Calu3 (cell line): ENCODE measurements around the gene RABGAP1L. TPM values are rescaled to one million over a fixed set of nuclear protein-coding genes. Genes with fewer than 3 reads are reported as not detected.

Experiments used
- BruUV-seq: library from RNA; stranded (reverse); fragments of 400-500 nt; replicated peaks from 2 replicates; lab custom pipeline; 2021; lab: Mats Ljungman, UMichigan
- CTCF ChIA-PET: fragments of 300-600 bp; sonication (Branson Sonifier 250); formaldehyde crosslinking; loops from one replicate; lab custom pipeline; 2022; ENCODE audit warnings: antibody characterized with exemption; lab: Charles Lee
- DNase-seq: peaks from one replicate; pipeline ENCODE4 v3.0.0; 2022
- H3K27ac Mint-ChIP-seq: one replicate; pipeline ENCODE4 v1.8.0; 2022; ENCODE audit warnings: mixed read lengths; ENCODE audit not compliant: unreplicated experiment
- H3K27me3 Mint-ChIP-seq: one replicate; pipeline ENCODE4 v1.8.0; 2022; ENCODE audit warnings: mixed read lengths; ENCODE audit not compliant: unreplicated experiment
- H3K36me3 Mint-ChIP-seq: one replicate; pipeline ENCODE4 v1.8.0; 2022; ENCODE audit warnings: mild to moderate bottlenecking, moderate library complexity, mixed read lengths; ENCODE audit not compliant: insufficient read depth, unreplicated experiment
- H3K4me1 Mint-ChIP-seq: one replicate; pipeline ENCODE4 v1.8.0; 2022; ENCODE audit warnings: mild to moderate bottlenecking, low read depth, mixed read lengths; ENCODE audit not compliant: unreplicated experiment
- H3K4me3 Mint-ChIP-seq: one replicate; pipeline ENCODE4 v1.8.0; 2022; ENCODE audit warnings: mild to moderate bottlenecking, low read depth, moderate library complexity, mixed read lengths; ENCODE audit not compliant: unreplicated experiment
- H3K9me3 Mint-ChIP-seq: one replicate; pipeline ENCODE4 v1.8.0; 2022; ENCODE audit warnings: low read depth, mixed read lengths; ENCODE audit not compliant: unreplicated experiment
- intact Hi-C: fragments of 100-400 bp; cut with micrococcal nuclease; formaldehyde crosslinking; loops from one replicate; pipeline ENCODE4 v1.10.0; 2022; ENCODE audit not compliant: unreplicated experiment
- total RNA-seq: library from RNA; stranded (reverse); gene quantifications from 2 replicates; pipeline ENCODE4 v1.2.3, GENCODE V29; 2022
- TF ChIP-seq, protein P1 (sequence below): fragments of 200-600 bp; IDR thresholded peaks from one replicate; pipeline ENCODE4 v1.8.0; 2022; ENCODE audit warnings: antibody characterized with exemption; ENCODE audit not compliant: unreplicated experiment

Gene RABGAP1L
- total RNA-seq, 1 experiment from 2014 or later = 135 TPM

DNA sequence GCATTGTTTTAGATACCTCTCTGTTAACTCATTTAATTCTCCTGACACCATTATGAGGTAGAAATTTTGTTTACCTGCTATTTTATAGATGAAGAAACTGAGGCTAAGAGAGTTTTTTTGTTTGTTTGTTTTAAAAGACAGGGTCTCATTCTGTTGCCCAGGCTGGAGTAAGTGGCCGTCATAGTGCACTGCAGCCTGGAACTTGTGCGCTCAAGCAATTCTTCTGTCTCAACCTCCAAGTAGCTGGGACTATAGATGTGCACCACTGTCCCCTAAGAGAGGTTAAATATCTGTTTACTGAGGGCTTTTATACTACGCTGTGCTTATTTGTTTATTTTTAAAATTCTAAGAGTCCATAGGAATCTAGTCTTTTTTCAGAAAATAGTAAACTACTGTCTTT is 796.8 kb downstream of the RABGAP1L start:
- DNase-seq = no peak

DNA sequence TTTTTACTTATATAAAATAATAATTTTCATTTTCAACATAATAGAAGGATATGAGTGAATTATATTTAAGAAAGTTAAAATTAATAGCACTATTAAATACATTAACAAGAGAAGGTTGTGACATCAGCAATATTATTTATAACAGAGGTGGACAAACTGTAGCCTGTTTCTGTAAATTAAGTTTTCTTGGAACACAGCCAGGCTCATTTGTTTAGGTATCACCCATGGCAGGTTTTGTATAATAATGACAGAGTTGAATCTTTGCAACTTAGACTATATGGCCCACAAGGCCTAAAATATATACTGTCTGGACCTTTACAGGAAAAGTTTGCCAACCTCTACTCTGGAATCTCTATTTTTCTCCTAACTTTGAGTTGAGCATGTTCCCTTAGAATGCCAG is 797.7 kb downstream of the RABGAP1L start:
- intact Hi-C loops = no loop called here
- DNase-seq = no peak
- CTCF ChIA-PET = interaction anchor here (1.0 kb wide), 1 partner anchor 18 kb away, joined by 8 read pairs; no protein-coding TSS in a partner anchor

More for the DNA sequence above, 796.8 kb downstream of the RABGAP1L start:
- Mint-ChIP-seq H3K4me3 (no peak overlapping the region), H3K27me3 (no peaks in the 10 kb centered on the region), H3K4me1 (peaks cover 27% of the 10 kb centered on the region), H3K27ac (no peak overlapping the region), H3K36me3 (peaks cover 22% of the 10 kb centered on the region), H3K9me3 (no peaks in the 10 kb centered on the region)
- CTCF ChIA-PET = no interaction called here
- intact Hi-C loops = no loop called here
- no TSS peak for BruUV-seq
- TF ChIP-seq, protein P1, sequence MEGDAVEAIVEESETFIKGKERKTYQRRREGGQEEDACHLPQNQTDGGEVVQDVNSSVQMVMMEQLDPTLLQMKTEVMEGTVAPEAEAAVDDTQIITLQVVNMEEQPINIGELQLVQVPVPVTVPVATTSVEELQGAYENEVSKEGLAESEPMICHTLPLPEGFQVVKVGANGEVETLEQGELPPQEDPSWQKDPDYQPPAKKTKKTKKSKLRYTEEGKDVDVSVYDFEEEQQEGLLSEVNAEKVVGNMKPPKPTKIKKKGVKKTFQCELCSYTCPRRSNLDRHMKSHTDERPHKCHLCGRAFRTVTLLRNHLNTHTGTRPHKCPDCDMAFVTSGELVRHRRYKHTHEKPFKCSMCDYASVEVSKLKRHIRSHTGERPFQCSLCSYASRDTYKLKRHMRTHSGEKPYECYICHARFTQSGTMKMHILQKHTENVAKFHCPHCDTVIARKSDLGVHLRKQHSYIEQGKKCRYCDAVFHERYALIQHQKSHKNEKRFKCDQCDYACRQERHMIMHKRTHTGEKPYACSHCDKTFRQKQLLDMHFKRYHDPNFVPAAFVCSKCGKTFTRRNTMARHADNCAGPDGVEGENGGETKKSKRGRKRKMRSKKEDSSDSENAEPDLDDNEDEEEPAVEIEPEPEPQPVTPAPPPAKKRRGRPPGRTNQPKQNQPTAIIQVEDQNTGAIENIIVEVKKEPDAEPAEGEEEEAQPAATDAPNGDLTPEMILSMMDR = no peak

DNA sequence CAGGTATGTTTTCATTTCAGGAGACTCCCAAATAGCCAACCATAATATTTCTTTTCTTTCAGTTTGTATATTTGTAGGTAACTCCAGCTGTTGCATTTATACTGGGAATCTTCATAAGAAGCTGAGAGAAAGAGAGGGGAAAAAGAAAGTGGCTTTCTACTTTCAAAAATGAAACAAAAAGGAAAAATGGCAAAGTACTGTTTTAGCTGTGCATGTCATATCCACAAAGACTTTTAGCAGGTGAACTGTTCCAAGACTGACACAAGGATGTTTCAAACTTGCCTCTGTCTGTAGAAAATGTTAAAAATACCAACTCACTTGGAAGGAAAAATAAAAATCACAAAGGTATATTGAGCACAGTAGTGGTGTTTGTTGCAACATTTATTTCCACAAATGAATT is 798.5 kb downstream of the RABGAP1L start:
- CTCF ChIA-PET = interaction anchor here (0.7 to 1.0 kb wide), 2 partner anchors 19 to 82 kb away, joined by 8 to 11 read pairs; no protein-coding TSS in a partner anchor
- Mint-ChIP-seq H3K27ac (no peak overlapping the region), H3K36me3 (peaks cover 22% of the 10 kb centered on the region), H3K4me1 (peaks cover 27% of the 10 kb centered on the region), H3K27me3 (no peaks in the 10 kb centered on the region), H3K9me3 (no peaks in the 10 kb centered on the region), H3K4me3 (no peak overlapping the region)
- no peak for DNase-seq
- intact Hi-C loops = no loop called here
- BruUV-seq = TSS peak; percentile 34
- TF ChIP-seq, protein P1 = no peak

More for the DNA sequence above, 797.7 kb downstream of the RABGAP1L start:
- Mint-ChIP-seq H3K4me3 (no peak overlapping the region), H3K27me3 (no peaks in the 10 kb centered on the region), H3K36me3 (peaks cover 22% of the 10 kb centered on the region), H3K9me3 (no peaks in the 10 kb centered on the region), H3K4me1 (peaks cover 27% of the 10 kb centered on the region), H3K27ac (no peak overlapping the region)
- TF ChIP-seq, protein P1 = no peak
- BruUV-seq = no TSS peak

DNA sequence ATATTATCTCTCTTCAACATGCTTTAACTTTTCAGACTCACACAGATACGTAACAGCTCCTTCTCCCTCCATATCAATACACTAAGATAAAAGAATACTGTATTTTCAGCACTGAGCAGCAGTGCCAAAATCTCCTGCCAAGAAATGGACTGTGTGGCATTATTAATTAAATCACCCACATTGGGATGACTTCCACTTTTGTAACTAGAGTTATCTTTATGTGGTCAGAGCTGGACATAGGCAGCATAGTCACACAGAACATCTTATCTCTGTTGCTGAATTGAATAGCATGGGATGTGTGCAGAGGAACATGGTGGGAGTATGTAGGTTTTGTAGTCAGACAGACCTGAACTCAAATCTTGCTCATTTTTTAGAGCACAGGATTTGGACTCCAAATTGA is 799.1 kb downstream of the RABGAP1L start:
- TF ChIP-seq, protein P1 = no peak
- H3K4me1 Mint-ChIP-seq = peaks cover 24% of the 10 kb centered on the region
- no peak overlapping the region for H3K4me3 Mint-ChIP-seq
- intact Hi-C loops = no loop called here
- BruUV-seq = no TSS peak
- CTCF ChIA-PET = interaction anchor here (0.6 to 1.2 kb wide), 2 partner anchors 28 to 29 kb away, joined by 3 read pairs; no protein-coding TSS in a partner anchor
- peaks cover 21% of the 10 kb centered on the region for H3K36me3 Mint-ChIP-seq
- no peaks in the 10 kb centered on the region for H3K27me3 Mint-ChIP-seq
- H3K27ac Mint-ChIP-seq = no peak overlapping the region
- DNase-seq = no peak
- H3K9me3 Mint-ChIP-seq = no peaks in the 10 kb centered on the region
